ENCODE results near the gene PCID2. TPM values are rescaled to one million over a fixed set of nuclear protein-coding genes. Genes with fewer than 3 reads are reported as not detected.

Gene PCID2
- total and polyA plus RNA-seq, 2 of the 13 experiments (the other 11 are each of a cell fraction or from before 2014, with no cell fraction given), result 65.0 to 111 TPM

GRCh38 chr13:113219256-113219940 lies 10.9 kb upstream of the PCID2 start:
- DNase-seq (ENCODE audit: low spot score) (no peak), ATAC-seq (peak; percentile 4; the same call in 2 of the 3 replicates), FAIRE-seq (no peak)
- Histone ChIP-seq H3K4me1 (ENCODE audit: insufficient read depth, low read length) (peaks cover 66% of the 10 kb centered on the region), H3K9ac (ENCODE audit: insufficient read depth, low read depth, low read length) (0 out of 2 replicates have a peak overlapping the region, but pooled peaks have one; percentile 2), H3K27me3 (ENCODE audit: control insufficient read depth in 1 of 2, insufficient read depth in 2 of 2, low read length in 2 of 2) (no peaks in the 10 kb centered on the region), H3K4me3 (replicated peaks in 1 of 3; ENCODE audit: insufficient read depth in 1 of 3, low read depth in 2 of 3, low read length in 3 of 3) (peak overlapping the region in 1 of 3 experiments; percentile 3; a peak in 1 of 6 replicates), H4K20me1 (ENCODE audit: insufficient read depth, low read length) (peaks cover 53% of the 10 kb centered on the region), H3K27ac (ENCODE audit: extremely low read length, insufficient read depth, low read length) (peak overlapping the region; percentile 57), H2AFZ (ENCODE audit: low read length) (no peak overlapping the region), H3K9me3 (ENCODE audit: low read length) (no peaks in the 10 kb centered on the region), H3K4me2 (ENCODE audit: low read depth, low read length) (peak overlapping the region; percentile 44), H3K36me3 (replicated peaks in 1 of 2; ENCODE audit: control insufficient read depth in 1 of 2, insufficient read depth in 2 of 2, low read length in 2 of 2) (peaks cover 21 to 57% of the 10 kb centered on the region in 2 experiments), H3K79me2 (ENCODE audit: insufficient read depth, low read length) (peaks cover 93% of the 10 kb centered on the region)
- intact Hi-C loops (cut with micrococcal nuclease; ENCODE audit: unreplicated experiment), result no loop called here
- WGBS (ENCODE audit: low lambda C conversion rate), result 72% methylated on average over 5 of the region's 14 CpGs
- TF ChIP-seq ATF4 (CRISPR knock-in tag; IDR thresholded peaks at IDR 0.05) (0 out of 4 replicates have a peak, but pooled peaks of 1 of the 2 experiments have one; percentile 33), HNF4A (CRISPR knock-in tag; IDR thresholded peaks at IDR 0.05) (0 out of 2 replicates have a peak, but pooled peaks have one; percentile 9), ZBTB38 (CRISPR knock-in tag; IDR thresholded peaks at IDR 0.05) (peak; percentile 28; the same call in 1 of the 2 replicates), ARID5B (CRISPR knock-in tag; IDR thresholded peaks at IDR 0.05) (no peak), ZNF124 (CRISPR knock-in tag; IDR thresholded peaks at IDR 0.05) (no peak), ZNF501 (CRISPR knock-in tag; IDR thresholded peaks at IDR 0.05) (0 out of 2 replicates have a peak, but pooled peaks have one; percentile 0), TOPORS (CRISPR knock-in tag; IDR thresholded peaks at IDR 0.05) (peak; percentile 10; the same call in 1 of the 2 replicates), ZC3H13 (CRISPR knock-in tag; IDR thresholded peaks at IDR 0.05) (0 out of 2 replicates have a peak, but pooled peaks have one; percentile 33), ZNF577 (CRISPR knock-in tag; IDR thresholded peaks at IDR 0.05; ENCODE audit: borderline replicate concordance, low read depth) (no peak), ZNF773 (CRISPR knock-in tag; IDR thresholded peaks at IDR 0.05; ENCODE audit: borderline replicate concordance) (no peak)
- TF ChIP-seq, protein P1, sequence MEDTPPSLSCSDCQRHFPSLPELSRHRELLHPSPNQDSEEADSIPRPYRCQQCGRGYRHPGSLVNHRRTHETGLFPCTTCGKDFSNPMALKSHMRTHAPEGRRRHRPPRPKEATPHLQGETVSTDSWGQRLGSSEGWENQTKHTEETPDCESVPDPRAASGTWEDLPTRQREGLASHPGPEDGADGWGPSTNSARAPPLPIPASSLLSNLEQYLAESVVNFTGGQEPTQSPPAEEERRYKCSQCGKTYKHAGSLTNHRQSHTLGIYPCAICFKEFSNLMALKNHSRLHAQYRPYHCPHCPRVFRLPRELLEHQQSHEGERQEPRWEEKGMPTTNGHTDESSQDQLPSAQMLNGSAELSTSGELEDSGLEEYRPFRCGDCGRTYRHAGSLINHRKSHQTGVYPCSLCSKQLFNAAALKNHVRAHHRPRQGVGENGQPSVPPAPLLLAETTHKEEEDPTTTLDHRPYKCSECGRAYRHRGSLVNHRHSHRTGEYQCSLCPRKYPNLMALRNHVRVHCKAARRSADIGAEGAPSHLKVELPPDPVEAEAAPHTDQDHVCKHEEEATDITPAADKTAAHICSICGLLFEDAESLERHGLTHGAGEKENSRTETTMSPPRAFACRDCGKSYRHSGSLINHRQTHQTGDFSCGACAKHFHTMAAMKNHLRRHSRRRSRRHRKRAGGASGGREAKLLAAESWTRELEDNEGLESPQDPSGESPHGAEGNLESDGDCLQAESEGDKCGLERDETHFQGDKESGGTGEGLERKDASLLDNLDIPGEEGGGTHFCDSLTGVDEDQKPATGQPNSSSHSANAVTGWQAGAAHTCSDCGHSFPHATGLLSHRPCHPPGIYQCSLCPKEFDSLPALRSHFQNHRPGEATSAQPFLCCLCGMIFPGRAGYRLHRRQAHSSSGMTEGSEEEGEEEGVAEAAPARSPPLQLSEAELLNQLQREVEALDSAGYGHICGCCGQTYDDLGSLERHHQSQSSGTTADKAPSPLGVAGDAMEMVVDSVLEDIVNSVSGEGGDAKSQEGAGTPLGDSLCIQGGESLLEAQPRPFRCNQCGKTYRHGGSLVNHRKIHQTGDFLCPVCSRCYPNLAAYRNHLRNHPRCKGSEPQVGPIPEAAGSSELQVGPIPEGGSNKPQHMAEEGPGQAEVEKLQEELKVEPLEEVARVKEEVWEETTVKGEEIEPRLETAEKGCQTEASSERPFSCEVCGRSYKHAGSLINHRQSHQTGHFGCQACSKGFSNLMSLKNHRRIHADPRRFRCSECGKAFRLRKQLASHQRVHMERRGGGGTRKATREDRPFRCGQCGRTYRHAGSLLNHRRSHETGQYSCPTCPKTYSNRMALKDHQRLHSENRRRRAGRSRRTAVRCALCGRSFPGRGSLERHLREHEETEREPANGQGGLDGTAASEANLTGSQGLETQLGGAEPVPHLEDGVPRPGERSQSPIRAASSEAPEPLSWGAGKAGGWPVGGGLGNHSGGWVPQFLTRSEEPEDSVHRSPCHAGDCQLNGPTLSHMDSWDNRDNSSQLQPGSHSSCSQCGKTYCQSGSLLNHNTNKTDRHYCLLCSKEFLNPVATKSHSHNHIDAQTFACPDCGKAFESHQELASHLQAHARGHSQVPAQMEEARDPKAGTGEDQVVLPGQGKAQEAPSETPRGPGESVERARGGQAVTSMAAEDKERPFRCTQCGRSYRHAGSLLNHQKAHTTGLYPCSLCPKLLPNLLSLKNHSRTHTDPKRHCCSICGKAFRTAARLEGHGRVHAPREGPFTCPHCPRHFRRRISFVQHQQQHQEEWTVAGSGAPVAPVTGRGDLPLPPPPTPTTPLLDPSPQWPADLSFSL (CRISPR knock-in tag; IDR thresholded peaks at IDR 0.05), result 0 out of 2 replicates have a peak, but pooled peaks have one; percentile 23
- POLR2A ChIA-PET, result interaction anchor here (1.0 to 1.1 kb wide), 4 partner anchors 9 to 95 kb away, joined by 3 to 8 read pairs (median 6); partner anchors contain the start of genes CUL4A and PCID2
- CTCF ChIA-PET (ENCODE audit: low intra/inter-chr PET ratio, low total read pairs), result interaction anchor here (1.1 kb wide), 1 partner anchor 184 kb away, joined by 5 read pairs; no protein-coding TSS in a partner anchor
- BruUV-seq (replicated peaks), result no TSS peak
- in situ Hi-C loops (cut with HindIII; ENCODE audit: extremely low pct_ligation_motif_present, low pct_unique_long_range_greater_than_20kb), result no loop called here

All from HepG2 (cell line).